Endothelial cell of umbilical vein (primary cell): ENCODE results near the gene ZNF398. TPM values are rescaled to one million over a fixed set of nuclear protein-coding genes. Genes with fewer than 3 reads are reported as not detected.

Experiments used
- BruUV-seq: library from RNA; stranded (reverse); fragments of 400-500 nt; replicated peaks from 2 replicates; lab custom pipeline; 2021; lab: Mats Ljungman, UMichigan
- CTCF ChIA-PET: fragments of 300-600, 350-600 bp; sonication (Branson Sonifier 250); formaldehyde crosslinking; loops from one replicate; lab custom pipeline; 2021; ENCODE audit warnings: antibody characterized with exemption, inconsistent platforms; lab: Charles Lee
- POLR2A ChIA-PET: fragments of 300-600, 350-600 bp; sonication (Branson Sonifier 250); formaldehyde crosslinking; loops from one replicate; lab custom pipeline; 2021; ENCODE audit warnings: antibody characterized with exemption, inconsistent platforms; lab: Charles Lee
- DNase-seq: peaks from one replicate; pipeline ENCODE4 v3.0.0-alpha.2; 2011; ENCODE audit warnings: low read depth, low spot score
- FAIRE-seq: peaks from 2 replicates; lab custom pipeline; 2011; peaks lifted over from hg19 to GRCh38; lab: Jason Lieb, UNC
- H2AFZ ChIP-seq: 2 replicates; pipeline ENCODE4 v1.6.0; 2012; ENCODE audit warnings: low read depth, low read length, control low read depth, inconsistent platforms
- H3K27ac ChIP-seq: 2 replicates; pipeline ENCODE4 v1.5.1; 2011; ENCODE audit warnings: low read depth, mild to moderate bottlenecking, control low read depth, low read length, moderate library complexity; ENCODE audit not compliant: insufficient read depth
- H3K27me3 ChIP-seq, 2 experiments: 2 replicates each; pipeline versions ENCODE4 v1.6.0 to v1.6.1; 2011; ENCODE audit warnings: low read length in 2 of 2, mixed read lengths in 1 of 2; ENCODE audit not compliant: control insufficient read depth in 2 of 2, insufficient read depth in 2 of 2
- H3K36me3 ChIP-seq, 2 experiments: 2 replicates in 1 of 2; 3 replicates in 1 of 2; pipeline ENCODE4 v1.5.1; 2011; ENCODE audit warnings: low read length in 2 of 2, mild to moderate bottlenecking in 1 of 2, moderate library complexity in 1 of 2; ENCODE audit not compliant: control insufficient read depth in 2 of 2, insufficient read depth in 2 of 2; ENCODE audit errors: extremely low read depth in 1 of 2
- H3K4me1 ChIP-seq: 3 replicates; pipeline ENCODE4 v1.5.1; 2011; ENCODE audit warnings: mild to moderate bottlenecking, low read length; ENCODE audit not compliant: control insufficient read depth, insufficient read depth; ENCODE audit errors: extremely low read depth
- H3K4me2 ChIP-seq: 2 replicates; pipeline ENCODE4 v1.6.1; 2011; ENCODE audit warnings: low read length, control low read depth, mixed read lengths; ENCODE audit not compliant: insufficient read depth
- H3K4me3 ChIP-seq, 3 experiments: fragments of 200-600 bp in 1 of 3; sonication (generic), shearing (Covaris generic) in 1 of 3; replicated peaks in 1 of 3; 2 replicates each; pipeline ENCODE4 v1.5.1; 2011 to 2016; ENCODE audit warnings: control low read depth in 3 of 3, low read length in 3 of 3, mild to moderate bottlenecking in 2 of 3, inconsistent platforms in 1 of 3, low read depth in 1 of 3, moderate library complexity in 1 of 3; ENCODE audit not compliant: insufficient read depth in 1 of 3
- H3K79me2 ChIP-seq: 2 replicates; pipeline ENCODE4 v1.6.0; 2012; ENCODE audit warnings: low read length, inconsistent platforms; ENCODE audit not compliant: control insufficient read depth, insufficient read depth
- H3K9ac ChIP-seq: replicated peaks from 2 replicates; pipeline ENCODE3; 2011; ENCODE audit warnings: low read length, control low read depth; ENCODE audit not compliant: insufficient read depth; ENCODE audit errors: extremely low read depth
- H3K9me1 ChIP-seq: replicated peaks from 3 replicates; pipeline ENCODE4 v1.6.0; 2011; ENCODE audit warnings: mild to moderate bottlenecking, low read length; ENCODE audit not compliant: control insufficient read depth, insufficient read depth; ENCODE audit errors: extremely low read depth
- H3K9me3 ChIP-seq: replicated peaks from 2 replicates; pipeline ENCODE4 v1.5.1; 2012; ENCODE audit warnings: low read length, inconsistent platforms; ENCODE audit not compliant: control insufficient read depth, insufficient read depth
- H4K20me1 ChIP-seq: replicated peaks from 2 replicates; pipeline ENCODE3; 2011; ENCODE audit warnings: mild to moderate bottlenecking, low read length; ENCODE audit not compliant: control insufficient read depth, insufficient read depth; ENCODE audit errors: extremely low read depth
- EZH2 ChIP-seq: IDR thresholded peaks from 2 replicates; pipeline ENCODE4 v1.6.1; 2012; ENCODE audit warnings: borderline replicate concordance, low read depth, mild to moderate bottlenecking, moderate library complexity, low read length, inconsistent platforms; ENCODE audit not compliant: severe bottlenecking
- FOS ChIP-seq: IDR thresholded peaks from 2 replicates; pipeline ENCODE4 v1.6.1; 2011; ENCODE audit warnings: mild to moderate bottlenecking, low read length, moderate library complexity, borderline replicate concordance; ENCODE audit not compliant: insufficient read depth
- GATA2 ChIP-seq: IDR thresholded peaks from 2 replicates; pipeline ENCODE4 v1.7.0; 2011; ENCODE audit warnings: low read depth, mild to moderate bottlenecking, moderate library complexity, mixed read lengths, low read length; ENCODE audit not compliant: insufficient read length, insufficient read depth
- JUN ChIP-seq: IDR thresholded peaks from 2 replicates; pipeline ENCODE4 v1.6.1; 2011; ENCODE audit warnings: borderline replicate concordance, low read depth; ENCODE audit not compliant: insufficient read length, insufficient read depth
- MYC ChIP-seq: IDR thresholded peaks from one replicate; pipeline ENCODE4 v1.6.1; 2011; ENCODE audit warnings: mild to moderate bottlenecking, low read depth, low read length
- POLR2A ChIP-seq: IDR thresholded peaks from 2 replicates; pipeline ENCODE4 v1.6.1; 2012; ENCODE audit warnings: low read depth, mild to moderate bottlenecking, control low read depth, low read length
- POLR2AphosphoS5 ChIP-seq: IDR thresholded peaks from 2 replicates; pipeline ENCODE4 v1.6.1; 2012; ENCODE audit warnings: low read depth, mild to moderate bottlenecking, control low read depth, low read length, moderate library complexity; ENCODE audit not compliant: insufficient read depth
- dilution Hi-C: fragments of 300-500 bp; cut with MboI; formaldehyde crosslinking; loops from one replicate; pipeline ENCODE4 v1.15.0; 2019; ENCODE audit warnings: low sequenced_read_pairs; ENCODE audit not compliant: extremely low pct_ligation_motif_present
- intact Hi-C: fragments of 100-400 bp; cut with micrococcal nuclease; formaldehyde crosslinking; loops from one replicate; pipeline ENCODE4 v1.10.0; 2022
- polyA plus RNA-seq, 4 experiments: library from polyadenylated mRNA; depleted of rRNA in 3 of 4; stranded (reverse) in 3 of 4; unstranded in 1 of 4; fragments of >200 nt; gene quantifications; 2 replicates each; pipeline versions ENCODE4 v1.2.1 to v1.2.3, GENCODE V29; 2011 to 2012; ENCODE audit warnings: missing spikeins in 1 of 4
- total RNA-seq: library from RNA; stranded (reverse); gene quantifications from 2 replicates; pipeline ENCODE4 v1.2.3, GENCODE V29; 2021
- TF ChIP-seq, protein P1 (sequence below): IDR thresholded peaks from 2 replicates; pipeline ENCODE4 v1.6.1; 2011; ENCODE audit not compliant: insufficient read depth, insufficient read length
- TF ChIP-seq, protein P2 (sequence below), 2 donors: IDR thresholded peaks; 1 replicate in 1 of 2; 2 replicates in 1 of 2; pipeline ENCODE4 v1.5.1; 2011; ENCODE audit warnings: low read length in 2 of 2, mild to moderate bottlenecking in 2 of 2, moderate library complexity in 2 of 2, control low read depth in 1 of 2, inconsistent platforms in 1 of 2, low read depth in 1 of 2; ENCODE audit not compliant: insufficient read depth in 1 of 2; ENCODE audit errors: extremely low read depth in 1 of 2

Gene ZNF398
- total and polyA plus RNA-seq, 2 donors (not counting 3 experiments of a cell fraction or from before 2014, with no cell fraction given), result 7.5 to 10.6 TPM

DNA sequence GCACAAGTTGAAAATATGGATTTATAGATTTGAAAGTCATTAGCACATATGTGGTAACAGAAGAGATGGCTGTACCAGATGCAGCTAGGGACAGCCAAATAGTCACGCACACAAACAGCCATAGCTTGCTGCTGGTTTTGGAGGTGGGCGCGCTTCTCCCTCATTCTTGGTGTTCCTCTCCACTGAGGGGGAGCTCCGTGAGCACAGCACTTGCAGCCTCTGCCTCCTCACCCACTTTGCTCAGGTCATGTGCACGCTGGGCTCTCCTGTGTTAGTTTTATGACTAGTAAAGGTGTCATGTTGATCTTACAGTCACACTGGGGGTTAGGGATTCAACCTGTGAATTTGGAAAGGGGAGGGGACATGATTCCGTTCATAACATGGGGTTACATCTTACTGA is 48.2 kb upstream of the ZNF398 start:
- DNase-seq (no peak), FAIRE-seq (no peak)
- dilution Hi-C loops (no loop called here), intact Hi-C loops (loop anchor here (10.0 kb wide), 1 partner anchor 524 kb away; no protein-coding TSS in a partner anchor)
- Histone ChIP-seq H3K9ac (no peak overlapping the region), H3K9me1 (no peaks in the 10 kb centered on the region), H3K4me2 (no peak overlapping the region), H3K4me1 (no peaks in the 10 kb centered on the region), H3K27me3 (no peaks in the 10 kb centered on the region), H3K9me3 (no peaks in the 10 kb centered on the region), H3K36me3 (no peaks in the 10 kb centered on the region), H3K27ac (no peak overlapping the region), H4K20me1 (no peaks in the 10 kb centered on the region), H3K79me2 (no peaks in the 10 kb centered on the region), H2AFZ (no peak overlapping the region), H3K4me3 (no peak overlapping the region)
- TF ChIP-seq MYC (no peak), GATA2 (no peak), POLR2A (no peak), POLR2AphosphoS5 (no peak), EZH2 (no peak), JUN (no peak), FOS (no peak)
- TF ChIP-seq, protein P1, sequence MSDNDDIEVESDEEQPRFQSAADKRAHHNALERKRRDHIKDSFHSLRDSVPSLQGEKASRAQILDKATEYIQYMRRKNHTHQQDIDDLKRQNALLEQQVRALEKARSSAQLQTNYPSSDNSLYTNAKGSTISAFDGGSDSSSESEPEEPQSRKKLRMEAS, result no peak
- TF ChIP-seq, protein P2, sequence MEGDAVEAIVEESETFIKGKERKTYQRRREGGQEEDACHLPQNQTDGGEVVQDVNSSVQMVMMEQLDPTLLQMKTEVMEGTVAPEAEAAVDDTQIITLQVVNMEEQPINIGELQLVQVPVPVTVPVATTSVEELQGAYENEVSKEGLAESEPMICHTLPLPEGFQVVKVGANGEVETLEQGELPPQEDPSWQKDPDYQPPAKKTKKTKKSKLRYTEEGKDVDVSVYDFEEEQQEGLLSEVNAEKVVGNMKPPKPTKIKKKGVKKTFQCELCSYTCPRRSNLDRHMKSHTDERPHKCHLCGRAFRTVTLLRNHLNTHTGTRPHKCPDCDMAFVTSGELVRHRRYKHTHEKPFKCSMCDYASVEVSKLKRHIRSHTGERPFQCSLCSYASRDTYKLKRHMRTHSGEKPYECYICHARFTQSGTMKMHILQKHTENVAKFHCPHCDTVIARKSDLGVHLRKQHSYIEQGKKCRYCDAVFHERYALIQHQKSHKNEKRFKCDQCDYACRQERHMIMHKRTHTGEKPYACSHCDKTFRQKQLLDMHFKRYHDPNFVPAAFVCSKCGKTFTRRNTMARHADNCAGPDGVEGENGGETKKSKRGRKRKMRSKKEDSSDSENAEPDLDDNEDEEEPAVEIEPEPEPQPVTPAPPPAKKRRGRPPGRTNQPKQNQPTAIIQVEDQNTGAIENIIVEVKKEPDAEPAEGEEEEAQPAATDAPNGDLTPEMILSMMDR (IDR thresholded peaks at IDR 0.05; ENCODE audit: extremely low read depth in 1 of 2, insufficient read depth in 1 of 2, low read depth in 1 of 2, low read length in 2 of 2), result no peak
- CTCF ChIA-PET, result interaction anchor here (0.9 kb wide), 1 partner anchor 94 kb away, joined by 5 read pairs; no protein-coding TSS in a partner anchor
- BruUV-seq, result no TSS peak
- POLR2A ChIA-PET, result no interaction called here
